Transverse colon (tissue), 3 donors: ENCODE measurements around the gene PNPLA5.
"Not testable (repeated sequence)": the region's sequence is repeated elsewhere in the genome, so short reads cannot be mapped to it uniquely, and the experiment has no call there.

Experiments
- CTCF ChIP-seq, 5 experiments: fragments of 200-600 bp in 3 of 5; fragments of 450-650 bp in 2 of 5; sonication (generic) in 3 of 5; IDR thresholded peaks; 1 replicate in 2 of 5; 2 replicates in 3 of 5; pipeline ENCODE4 v1.5.1; 2016 to 2017; ENCODE audit warnings: antibody characterized with exemption in 5 of 5, inconsistent platforms in 3 of 5, mild to moderate bottlenecking in 2 of 5, moderate library complexity in 1 of 5
- POLR2A ChIP-seq: fragments of 450-650 bp; IDR thresholded peaks from one replicate; pipeline ENCODE4 v1.6.1; 2016; ENCODE audit warnings: antibody characterized with exemption, mild to moderate bottlenecking, moderate library complexity

DNA sequence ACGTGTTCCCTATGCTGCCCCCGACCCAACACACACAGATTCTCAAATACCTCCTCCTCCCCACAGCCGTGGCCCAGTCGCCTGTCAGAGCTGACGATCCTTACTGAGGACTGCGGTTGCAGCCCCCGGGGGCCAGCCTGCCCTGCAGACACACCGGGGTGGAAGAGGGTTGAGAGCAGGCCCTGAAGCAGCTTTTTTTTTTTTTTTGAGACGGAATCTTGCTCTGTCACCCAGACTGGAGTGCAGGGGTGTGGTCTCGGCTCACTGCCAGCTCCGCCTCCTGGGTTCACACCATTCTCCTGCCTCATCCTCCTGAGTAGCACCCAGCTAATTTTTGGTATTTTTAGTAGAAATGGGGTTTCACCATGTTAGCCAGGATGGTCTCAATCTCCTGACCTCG, 11.2 kb upstream of the PNPLA5 start:
- not testable (repeated sequence) for TF ChIP-seq CTCF (IDR thresholded peaks at IDR 0.05); POLR2A
